Stimulated activated CD8-positive, alpha-beta memory T cell treated with anti-CD3 and anti-CD28 coated beads, Interleukin-4, amount 100 ng/mL, for 4 hours (primary cell): ENCODE measurements around the gene CPXM2.

Source experiments
- DNase-seq, 2 donors: peaks; one replicate each; pipeline ENCODE4 v3.0.0-alpha.2; 2020; ENCODE audit warnings: low read depth in 2 of 2, low spot score in 1 of 2

CPXM2 gene

GRCh38 chr10:123852411-123852951 lies 39.1 kb downstream of the CPXM2 start:
- DNase-seq = no peak

GRCh38 chr10:123848564-123849457 lies 42.8 kb downstream of the CPXM2 start:
- DNase-seq = no peak

- no peak for DNase-seq
Observed at GRCh38 chr10:123847686-123848432, 43.7 kb downstream of the CPXM2 start.

- no peak for DNase-seq
Observed at GRCh38 chr10:123843835-123844234, 47.8 kb downstream of the CPXM2 start.

GRCh38 chr10:123842692-123843385 lies 48.8 kb downstream of the CPXM2 start:
- DNase-seq = no peak

- no peak for DNase-seq
Observed at GRCh38 chr10:123841560-123841959, 50.0 kb downstream of the CPXM2 start.

- DNase-seq = no peak
Observed at GRCh38 chr10:123841115-123841514, 50.5 kb downstream of the CPXM2 start.

GRCh38 chr10:123840714-123841113 lies 50.9 kb downstream of the CPXM2 start:
- DNase-seq = no peak

GRCh38 chr10:123838596-123839310 lies 52.9 kb downstream of the CPXM2 start:
- no peak for DNase-seq

- no peak for DNase-seq
Observed at GRCh38 chr10:123837756-123838155, 53.9 kb downstream of the CPXM2 start.

GRCh38 chr10:123836418-123837145 lies 55.0 kb downstream of the CPXM2 start:
- DNase-seq = no peak

GRCh38 chr10:123835575-123835974 lies 56.0 kb downstream of the CPXM2 start:
- no peak for DNase-seq

GRCh38 chr10:123833170-123833850 lies 58.3 kb downstream of the CPXM2 start:
- no peak for DNase-seq

- no peak for DNase-seq
Observed at GRCh38 chr10:123831259-123831658, 60.3 kb downstream of the CPXM2 start.

- no peak for DNase-seq
Observed at GRCh38 chr10:123821136-123821535, 70.5 kb downstream of the CPXM2 start.

GRCh38 chr10:123809632-123810031 lies 82.0 kb downstream of the CPXM2 start:
- DNase-seq = no peak

GRCh38 chr10:123808906-123809305 lies 82.7 kb downstream of the CPXM2 start:
- DNase-seq = no peak

GRCh38 chr10:123808286-123808685 lies 83.3 kb downstream of the CPXM2 start:
- DNase-seq = no peak

- no peak for DNase-seq
Observed at GRCh38 chr10:123807444-123808035, 84.1 kb downstream of the CPXM2 start.
